Activated CD8-positive, alpha-beta T cell treated with anti-CD3 and anti-CD28 coated beads for 36 hours (primary cell): Measurements from ENCODE around the gene SLC9A6. TPM values are rescaled to one million over a fixed set of nuclear protein-coding genes. Genes with fewer than 3 reads are reported as not detected.

Experiments
- ATAC-seq: fragments of 200-7000 bp; cut with Tn5 transposase; one replicate; pipeline ENCODE4 v1.10.0; 2021; ENCODE audit warnings: mild to moderate bottlenecking, moderate library complexity
- CTCF ChIA-PET: fragments of 350-600 bp; sonication (Branson Sonifier 250); formaldehyde crosslinking; loops from one replicate; lab custom pipeline; 2021; ENCODE audit warnings: antibody characterized with exemption; lab: Charles Lee
- POLR2A ChIA-PET: fragments of 350-600 bp; sonication (Branson Sonifier 250); formaldehyde crosslinking; loops from one replicate; lab custom pipeline; 2021; ENCODE audit warnings: antibody characterized with exemption; lab: Charles Lee
- DNase-seq: peaks from one replicate; pipeline ENCODE4 v3.0.0-alpha.2; 2020
- H3K27ac Mint-ChIP-seq: one replicate; pipeline ENCODE4 v1.8.0; 2021; ENCODE audit warnings: mild to moderate bottlenecking, mixed read lengths
- H3K27me3 Mint-ChIP-seq: one replicate; pipeline ENCODE4 v1.8.0; 2021; ENCODE audit warnings: mixed read lengths
- H3K36me3 Mint-ChIP-seq: one replicate; pipeline ENCODE4 v1.8.0; 2021; ENCODE audit warnings: low read depth, mixed read lengths
- H3K4me1 Mint-ChIP-seq: one replicate; pipeline ENCODE4 v1.8.0; 2021; ENCODE audit warnings: low read depth, mixed read lengths
- H3K4me3 Mint-ChIP-seq: one replicate; pipeline ENCODE4 v1.8.0; 2021; ENCODE audit warnings: mild to moderate bottlenecking, moderate library complexity, mixed read lengths
- H3K9me3 Mint-ChIP-seq: one replicate; pipeline ENCODE4 v1.8.0; 2021; ENCODE audit warnings: mixed read lengths
- intact Hi-C: fragments of 100-400 bp; cut with micrococcal nuclease; formaldehyde crosslinking; loops from one replicate; pipeline ENCODE4 v1.10.0; 2022
- total RNA-seq, 2 experiments: library from RNA; stranded (reverse); gene quantifications; one replicate each; pipeline ENCODE4 v1.2.3, GENCODE V29; 2021
- TF ChIP-seq, protein P1 (sequence below): fragments of 200-600 bp; IDR thresholded peaks from one replicate; pipeline ENCODE4 v1.8.0; 2022; ENCODE audit warnings: antibody characterized with exemption, mild to moderate bottlenecking

Gene SLC9A6
- total RNA-seq, 2 experiments from 2014 or later, result 8.7 to 11.3 TPM

DNA sequence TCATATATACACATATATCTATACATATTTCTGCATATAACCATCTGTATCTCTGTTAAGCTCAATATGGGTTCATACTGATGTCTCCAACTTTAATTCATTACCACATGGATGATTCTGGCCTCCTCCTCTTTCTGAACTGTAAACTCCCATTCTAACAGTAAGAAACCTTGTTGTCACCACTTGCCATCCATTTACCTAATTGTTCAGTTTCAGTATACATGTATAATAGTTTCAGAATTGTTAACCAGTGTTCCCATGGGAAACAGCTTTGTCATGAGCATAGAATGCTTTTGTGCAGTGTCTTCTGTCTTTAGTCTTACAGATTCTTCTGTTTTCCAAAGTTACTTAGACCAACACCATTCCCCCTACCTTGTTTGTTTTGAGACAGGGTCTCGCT lies 35.9 kb downstream of the SLC9A6 start:
- TF ChIP-seq, protein P1, sequence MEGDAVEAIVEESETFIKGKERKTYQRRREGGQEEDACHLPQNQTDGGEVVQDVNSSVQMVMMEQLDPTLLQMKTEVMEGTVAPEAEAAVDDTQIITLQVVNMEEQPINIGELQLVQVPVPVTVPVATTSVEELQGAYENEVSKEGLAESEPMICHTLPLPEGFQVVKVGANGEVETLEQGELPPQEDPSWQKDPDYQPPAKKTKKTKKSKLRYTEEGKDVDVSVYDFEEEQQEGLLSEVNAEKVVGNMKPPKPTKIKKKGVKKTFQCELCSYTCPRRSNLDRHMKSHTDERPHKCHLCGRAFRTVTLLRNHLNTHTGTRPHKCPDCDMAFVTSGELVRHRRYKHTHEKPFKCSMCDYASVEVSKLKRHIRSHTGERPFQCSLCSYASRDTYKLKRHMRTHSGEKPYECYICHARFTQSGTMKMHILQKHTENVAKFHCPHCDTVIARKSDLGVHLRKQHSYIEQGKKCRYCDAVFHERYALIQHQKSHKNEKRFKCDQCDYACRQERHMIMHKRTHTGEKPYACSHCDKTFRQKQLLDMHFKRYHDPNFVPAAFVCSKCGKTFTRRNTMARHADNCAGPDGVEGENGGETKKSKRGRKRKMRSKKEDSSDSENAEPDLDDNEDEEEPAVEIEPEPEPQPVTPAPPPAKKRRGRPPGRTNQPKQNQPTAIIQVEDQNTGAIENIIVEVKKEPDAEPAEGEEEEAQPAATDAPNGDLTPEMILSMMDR, result no peak
- H3K27me3 Mint-ChIP-seq, result no peaks in the 10 kb centered on the region
- ATAC-seq (no peak), DNase-seq (no peak)
- H3K36me3 Mint-ChIP-seq, result peaks cover 10% of the 10 kb centered on the region
- no peak overlapping the region for H3K4me3 Mint-ChIP-seq
- intact Hi-C loops, result loop anchor here (10.0 kb wide), 1 partner anchor 194 kb away; no protein-coding TSS in a partner anchor
- peaks cover 9% of the 10 kb centered on the region for H3K4me1 Mint-ChIP-seq
- no peaks in the 10 kb centered on the region for H3K9me3 Mint-ChIP-seq
- ChIA-PET CTCF (no interaction called here), POLR2A (no interaction called here)
- peak overlapping the region; percentile 78 for H3K27ac Mint-ChIP-seq

DNA sequence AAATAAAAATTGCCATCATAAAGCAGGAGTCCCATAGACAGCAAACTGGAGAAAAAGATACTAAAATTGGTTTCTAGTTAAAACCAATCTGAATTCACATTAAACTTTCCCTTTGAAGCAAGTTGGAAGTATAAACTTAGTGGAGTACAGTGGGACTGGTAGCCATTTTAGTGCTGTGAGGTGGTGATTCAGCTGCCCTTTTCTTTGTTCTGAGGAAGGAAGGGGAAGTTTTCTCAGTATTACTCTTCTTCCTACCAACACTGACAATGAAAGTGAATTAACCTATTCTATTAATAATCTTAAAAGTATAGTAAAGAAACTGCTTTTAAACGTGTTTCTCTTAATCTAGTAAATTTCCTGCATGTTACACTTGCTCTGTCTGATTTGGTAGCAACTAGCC lies 36.7 kb downstream of the SLC9A6 start:
- no peak for DNase-seq
- Mint-ChIP-seq H3K27me3 (no peaks in the 10 kb centered on the region), H3K27ac (peak overlapping the region; percentile 78), H3K4me3 (no peak overlapping the region), H3K4me1 (peaks cover 9% of the 10 kb centered on the region), H3K36me3 (peaks cover 10% of the 10 kb centered on the region), H3K9me3 (no peaks in the 10 kb centered on the region)
- CTCF ChIA-PET, result interaction anchor here (0.7 kb wide), 1 partner anchor 11 kb away, joined by 3 read pairs; no protein-coding TSS in a partner anchor
- POLR2A ChIA-PET, result no interaction called here
- TF ChIP-seq, protein P1, result no peak
- intact Hi-C loops, result loop anchor here (10.0 kb wide), 1 partner anchor 193 kb away; no protein-coding TSS in a partner anchor
- ATAC-seq, result peak; percentile 68

DNA sequence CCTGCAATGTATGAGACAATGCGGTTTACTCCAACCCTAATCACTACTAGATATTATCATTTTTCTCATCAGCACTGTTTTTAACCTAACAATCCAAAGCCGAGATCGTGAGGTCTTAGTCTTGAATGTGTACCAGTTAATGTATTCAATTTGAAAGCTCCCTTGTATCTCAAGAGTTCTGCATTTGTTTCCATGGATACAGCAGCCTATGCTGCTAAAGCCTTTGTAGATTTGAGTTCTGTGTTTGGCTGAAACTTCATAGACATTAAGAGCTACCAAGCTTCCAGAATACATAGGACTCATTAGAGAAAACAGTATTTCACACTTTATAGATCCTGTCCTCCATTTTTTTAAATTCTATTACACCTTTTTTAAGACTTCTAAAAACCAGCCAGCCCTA lies 39.9 kb downstream of the SLC9A6 start:
- no peak overlapping the region for H3K27ac Mint-ChIP-seq
- no peak for ATAC-seq
- no peaks in the 10 kb centered on the region for H3K27me3 Mint-ChIP-seq
- H3K36me3 Mint-ChIP-seq, result peaks cover 3% of the 10 kb centered on the region
- no peak overlapping the region for H3K4me3 Mint-ChIP-seq
- intact Hi-C loops, result loop anchor here (5.0 to 10.0 kb wide), 2 partner anchors 190 to 247 kb away; no protein-coding TSS in a partner anchor
- ChIA-PET CTCF (interaction anchor here (7.1 kb wide), 1 partner anchor 138 kb away, joined by 77 read pairs; no protein-coding TSS in a partner anchor), POLR2A (no interaction called here)
- DNase-seq, result no peak
- TF ChIP-seq, protein P1, result no peak
- no peaks in the 10 kb centered on the region for H3K9me3 Mint-ChIP-seq
- H3K4me1 Mint-ChIP-seq, result peaks cover 9% of the 10 kb centered on the region

DNA sequence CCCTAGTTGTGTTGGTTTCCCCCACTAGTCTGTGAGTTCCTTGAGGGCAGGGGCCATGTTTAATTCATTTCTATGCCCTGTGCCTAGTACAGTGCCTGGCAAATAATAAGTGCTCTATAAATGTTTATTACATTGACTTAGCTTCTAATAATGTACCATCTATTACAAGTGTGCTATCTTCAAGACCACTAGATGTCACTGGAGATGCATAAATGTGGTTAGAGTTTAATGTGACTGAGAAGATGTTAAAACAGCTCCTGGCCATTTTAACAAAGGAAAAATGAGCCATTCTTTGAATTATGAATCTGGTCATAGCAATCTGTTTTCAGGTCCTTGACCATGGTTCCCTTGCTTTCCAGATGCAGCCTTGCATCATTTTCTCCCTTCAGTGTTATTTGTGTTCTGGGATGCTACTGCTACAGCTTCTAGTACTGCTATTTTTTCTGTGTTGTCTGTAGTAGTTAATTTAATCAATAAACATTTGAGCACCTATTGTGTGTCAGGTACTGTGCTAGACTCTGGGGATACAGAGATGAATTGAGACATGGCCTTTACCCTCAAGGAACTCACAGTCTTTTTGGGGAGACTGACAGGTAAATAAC lies 43.2 kb downstream of the SLC9A6 start:
- H3K4me3 Mint-ChIP-seq, result no peak overlapping the region

More for the DNA sequence above, 43.2 kb downstream of the SLC9A6 start:
- H3K27me3 Mint-ChIP-seq, result no peaks in the 10 kb centered on the region
- ChIA-PET CTCF (interaction anchor here (0.6 to 7.1 kb wide), 41 partner anchors 10 to 331 kb away, joined by 3 to 77 read pairs (median 4); partner anchors contain the start of gene FHL1), POLR2A (interaction anchor here (1.3 kb wide), 1 partner anchor 16 kb away, joined by 4 read pairs; no protein-coding TSS in a partner anchor)
- TF ChIP-seq, protein P1, result peak; percentile 40
- ATAC-seq, result peak; percentile 61
- intact Hi-C loops, result loop anchor here (1.0 to 10.0 kb wide), 3 partner anchors 134 to 244 kb away; no protein-coding TSS in a partner anchor
- DNase-seq, result no peak
- H3K36me3 Mint-ChIP-seq, result peaks cover 3% of the 10 kb centered on the region
- H3K9me3 Mint-ChIP-seq, result no peaks in the 10 kb centered on the region
- H3K4me1 Mint-ChIP-seq, result no peaks in the 10 kb centered on the region
- no peak overlapping the region for H3K27ac Mint-ChIP-seq
